K562 (cell line): ENCODE measurements around the gene NOTCH1. TPM values are rescaled to one million over a fixed set of nuclear protein-coding genes. Genes with fewer than 3 reads are reported as not detected.

ENCODE experiments used
- CEBPB ChIP-seq: fragments of 450-650 bp; IDR thresholded peaks from 2 replicates; pipeline ENCODE4 v1.6.1; 2016; ENCODE audit warnings: missing genetic modification characterization, missing compliant biosample characterization
- CTCFL ChIP-seq: IDR thresholded peaks from 2 replicates; pipeline ENCODE4 v1.6.1; 2011; ENCODE audit warnings: borderline replicate concordance, low read depth, mild to moderate bottlenecking, moderate library complexity, low read length; ENCODE audit not compliant: insufficient read depth, poor library complexity, severe bottlenecking
- CXXC5 ChIP-seq: fragments of 250-450 bp; sonication (Bioruptor Pico); IDR thresholded peaks from 2 replicates; pipeline ENCODE4 v1.8.0; 2022; ENCODE audit warnings: inconsistent platforms, mild to moderate bottlenecking, moderate library complexity
- FUS ChIP-seq: fragments of 200-400 bp; formaldehyde crosslinking; optimal IDR thresholded peaks from 2 replicates; pipeline ENCODE3; 2017; ENCODE audit warnings: low read depth, low read length
- GATAD2A ChIP-seq: fragments of 450-650 bp; IDR thresholded peaks from 2 replicates; pipeline ENCODE4 v1.6.1; 2017
- HDAC1 ChIP-seq, 2 experiments: fragments of 450-650 bp; IDR thresholded peaks; 2 replicates each; pipeline ENCODE4 v1.6.1; 2016 to 2017; ENCODE audit warnings: inconsistent platforms in 1 of 2, mild to moderate bottlenecking in 1 of 2, moderate library complexity in 1 of 2
- HMBOX1 ChIP-seq: sonication (generic); IDR thresholded peaks from 2 replicates; pipeline ENCODE4 v1.6.1; 2016
- HMG20B ChIP-seq: fragments of 250-450 bp; sonication (Bioruptor Pico); IDR thresholded peaks from 2 replicates; pipeline ENCODE4 v1.5.0; 2021; ENCODE audit warnings: mild to moderate bottlenecking
- HMGN3 ChIP-seq: IDR thresholded peaks from 2 replicates; pipeline ENCODE4 v1.6.1; 2011; ENCODE audit warnings: borderline replicate concordance, low read depth, mild to moderate bottlenecking, mixed read lengths, low read length; ENCODE audit not compliant: insufficient read length; ENCODE audit errors: extremely low read depth
- KDM2B ChIP-seq: fragments of 250-450 bp; sonication (Bioruptor Pico); IDR thresholded peaks from 2 replicates; pipeline ENCODE4 v1.8.0; 2021; ENCODE audit warnings: mild to moderate bottlenecking, moderate library complexity
- KDM5B ChIP-seq: fragments of 200-600 bp; sonication (generic); IDR thresholded peaks from 2 replicates; pipeline ENCODE4 v1.6.1; 2012; ENCODE audit warnings: low read depth, mild to moderate bottlenecking, moderate library complexity, low read length, control low read depth, inconsistent platforms; ENCODE audit not compliant: insufficient replicate concordance
- MEF2A ChIP-seq: IDR thresholded peaks from 2 replicates; pipeline ENCODE4 v1.6.1; 2011; ENCODE audit warnings: low read depth, mild to moderate bottlenecking, low read length, moderate library complexity; ENCODE audit not compliant: control insufficient read depth
- NCOA4 ChIP-seq: fragments of 450-650 bp; IDR thresholded peaks from 2 replicates; pipeline ENCODE4 v1.6.1; 2018; ENCODE audit warnings: mild to moderate bottlenecking; ENCODE audit not compliant: partially characterized antibody
- NFATC3 ChIP-seq: fragments of 450-650 bp; IDR thresholded peaks from 2 replicates; pipeline ENCODE4 v1.6.1; 2017; ENCODE audit warnings: mild to moderate bottlenecking
- PCBP1 ChIP-seq: fragments of 200-400 bp; formaldehyde crosslinking; IDR thresholded peaks from 2 replicates; pipeline ENCODE4 v1.6.1; 2018; ENCODE audit warnings: mild to moderate bottlenecking, low read depth, low read length; ENCODE audit not compliant: poor library complexity, severe bottlenecking
- RBFOX2 ChIP-seq: fragments of 200-400 bp; formaldehyde crosslinking; IDR thresholded peaks from 2 replicates; pipeline ENCODE4 v1.6.1; 2017; ENCODE audit warnings: low read depth, mild to moderate bottlenecking, low read length, moderate library complexity
- SAP30 ChIP-seq: fragments of 200-600 bp; sonication (generic); IDR thresholded peaks from 2 replicates; pipeline ENCODE4 v1.6.1; 2012; ENCODE audit warnings: borderline replicate concordance, low read depth, mild to moderate bottlenecking, moderate library complexity, low read length, control low read depth, inconsistent platforms; ENCODE audit not compliant: insufficient read depth, poor library complexity, severe bottlenecking
- SIX5 ChIP-seq, 2 experiments: IDR thresholded peaks; 2 replicates each; pipeline ENCODE4 v1.6.1; 2011; ENCODE audit warnings: low read length in 2 of 2, borderline replicate concordance in 1 of 2, low read depth in 1 of 2, mild to moderate bottlenecking in 1 of 2, moderate library complexity in 1 of 2; ENCODE audit not compliant: insufficient read depth in 1 of 2
- SREBF2 ChIP-seq: sonication (generic); formaldehyde crosslinking; IDR thresholded peaks from 2 replicates; pipeline ENCODE4 v1.4.0; 2020; ENCODE audit warnings: mild to moderate bottlenecking, missing genetic modification reagents
- USF2 ChIP-seq: sonication (generic); formaldehyde crosslinking; IDR thresholded peaks from 2 replicates; pipeline ENCODE4 v1.5.0; 2020; ENCODE audit warnings: missing genetic modification reagents
- ZFX ChIP-seq: sonication (generic); formaldehyde crosslinking; IDR thresholded peaks from 2 replicates; pipeline ENCODE4 v1.8.0; 2022; ENCODE audit warnings: mild to moderate bottlenecking, missing genetic modification reagents, moderate library complexity
- ZNF134 ChIP-seq: fragments of 250-450 bp; sonication (Bioruptor Pico); conservative IDR thresholded peaks from 2 replicates; pipeline ENCODE4 v1.4.0; 2020
- ZNF165 ChIP-seq: fragments of 250-450 bp; sonication (Bioruptor Pico); IDR thresholded peaks from 2 replicates; pipeline ENCODE4 v1.4.0; 2020; ENCODE audit warnings: borderline replicate concordance
- ZNF224 ChIP-seq: sonication (generic); formaldehyde crosslinking; IDR thresholded peaks from 2 replicates; pipeline ENCODE4 v1.8.0; 2022; ENCODE audit warnings: mild to moderate bottlenecking, missing genetic modification reagents
- ZNF263 ChIP-seq: sonication (generic); formaldehyde crosslinking; IDR thresholded peaks from 2 replicates; pipeline ENCODE4 v1.8.0; 2022; ENCODE audit warnings: mild to moderate bottlenecking, missing genetic modification reagents, borderline replicate concordance
- polyA plus RNA-seq, 8 experiments: library from polyadenylated mRNA; depleted of rRNA in 4 of 8; stranded (reverse) in 5 of 8; unstranded in 3 of 8; fragments of >200 nt; fragmentation: Nextera tagmentation in 2 of 8; fragmentation: Illumina TruSeq in 1 of 8; extraction: Ambion mirVana in 2 of 8; extraction: Trizol in 1 of 8; gene quantifications; 2 replicates each; pipeline versions ENCODE4 v1.2.1 to v1.2.3, GENCODE V29; 2011 to 2014; ENCODE audit warnings: inconsistent platforms in 1 of 8, missing spikeins in 1 of 8
- total RNA-seq, 7 experiments: library from RNA; depleted of rRNA in 6 of 7; stranded (reverse); fragments of >200 nt in 6 of 7; fragmentation: Illumina TruSeq in 2 of 7; extraction: Trizol in 2 of 7; gene quantifications; 2 replicates each; pipeline versions ENCODE4 v1.2.1 to v1.2.3, GENCODE V29; 2011 to 2021; ENCODE audit warnings: low replicate concordance in 1 of 7

The NOTCH1 gene
- total and polyA plus RNA-seq, 9 of the 15 experiments (the other 6 are each of a cell fraction or from before 2014, with no cell fraction given), result 0.03 to 31.4 (median 2.3) TPM

- no peak for TF ChIP-seq NCOA4
- TF ChIP-seq HMBOX1, result no peak
- no peak for TF ChIP-seq ZNF165 (CRISPR knock-in tag)
- no peak for TF ChIP-seq MEF2A
- no peak for TF ChIP-seq SIX5 (IDR thresholded peaks at IDR 0.05; ENCODE audit: borderline replicate concordance in 1 of 2, insufficient read depth in 1 of 2, low read depth in 1 of 2, low read length in 2 of 2)
- no peak for TF ChIP-seq KDM2B (CRISPR knock-in tag)
- peak; percentile 51 for TF ChIP-seq SAP30
- no peak for TF ChIP-seq SREBF2 (CRISPR knock-in tag)
- peak; percentile 31 for TF ChIP-seq ZFX (CRISPR knock-in tag)
- TF ChIP-seq HMGN3, result peak; percentile 55
- TF ChIP-seq CEBPB, result peak; percentile 82
- TF ChIP-seq CTCFL, result no peak
- TF ChIP-seq HMG20B, result no peak
- TF ChIP-seq USF2 (CRISPR knock-in tag), result no peak
- TF ChIP-seq CXXC5 (CRISPR knock-in tag), result 0 out of 2 replicates have a peak, but pooled peaks have one; percentile 5
- peak; percentile 42; the same call in 1 of the 2 replicates for TF ChIP-seq ZNF263 (CRISPR knock-in tag)
- TF ChIP-seq GATAD2A, result 0 out of 2 replicates have a peak, but pooled peaks have one; percentile 16
- TF ChIP-seq RBFOX2, result peak; percentile 55
- no peak for TF ChIP-seq ZNF224 (CRISPR knock-in tag)
- no peak for TF ChIP-seq FUS
- peak; percentile 58 for TF ChIP-seq PCBP1
- no peak for TF ChIP-seq ZNF134 (CRISPR knock-in tag)
- TF ChIP-seq NFATC3, result no peak
- TF ChIP-seq HDAC1 (IDR thresholded peaks at IDR 0.05), result 0 out of 4 replicates have a peak, but pooled peaks of 1 of the 2 experiments have one; percentile 21
- peak; percentile 22 for TF ChIP-seq KDM5B
These were observed 720 bp downstream of the NOTCH1 start (continued) for GRCh38 chr9:136544964-136545691.
